OCI-LY3 (cell line): ENCODE results near the gene DDI2.

Source experiments
- H2AFZ ChIP-seq: fragments of 200-600, 300-600 bp; shearing (Covaris generic); 2 replicates; pipeline ENCODE4 v1.6.0; 2014; ENCODE audit warnings: antibody characterized with exemption, low read depth, low read length
- H3K27ac ChIP-seq: fragments of 200-600, 300-600 bp; sonication (generic); 2 replicates; pipeline ENCODE4 v1.5.1; 2014; ENCODE audit warnings: mild to moderate bottlenecking, low read length, moderate library complexity, mixed read lengths
- H3K27me3 ChIP-seq: fragments of 200-600, 300-600 bp; sonication (generic); 2 replicates; pipeline ENCODE4 v1.6.1; 2014; ENCODE audit warnings: low read depth, low read length, mixed read lengths
- H3K36me3 ChIP-seq: fragments of 200-600, 300-600 bp; sonication (generic); replicated peaks from 2 replicates; pipeline ENCODE3; 2014; ENCODE audit warnings: low read depth, low read length, mixed read lengths
- H3K4me1 ChIP-seq: fragments of 300-600, 200-600 bp; sonication (generic); 2 replicates; pipeline ENCODE4 v1.6.1; 2014; ENCODE audit warnings: low read length, mixed read lengths
- H3K4me2 ChIP-seq: fragments of 200-600, 300-600 bp; sonication (generic); 2 replicates; pipeline ENCODE4 v1.6.1; 2014; ENCODE audit warnings: low read length, mixed read lengths
- H3K4me3 ChIP-seq: fragments of 300-600, 200-600 bp; sonication (generic); 2 replicates; pipeline ENCODE4 v1.5.1; 2014; ENCODE audit warnings: antibody characterized with exemption, mild to moderate bottlenecking, low read length, moderate library complexity
- H3K79me2 ChIP-seq: fragments of 300-600, 200-600 bp; shearing (Covaris generic); 2 replicates; pipeline ENCODE4 v1.6.1; 2014; ENCODE audit warnings: mild to moderate bottlenecking, low read length, mixed read lengths
- H3K9ac ChIP-seq: fragments of 300-600, 200-600 bp; shearing (Covaris generic); 2 replicates; pipeline ENCODE4 v1.6.0; 2014; ENCODE audit warnings: mild to moderate bottlenecking, low read length, moderate library complexity
- H3K9me3 ChIP-seq: fragments of 200-600, 300-600 bp; shearing (Covaris generic); 2 replicates; pipeline ENCODE4 v1.6.1; 2014; ENCODE audit warnings: low read length, mixed read lengths; ENCODE audit not compliant: insufficient read depth
- H4K20me1 ChIP-seq: fragments of 200-600, 300-600 bp; sonication (generic); 2 replicates; pipeline ENCODE4 v1.6.1; 2016; ENCODE audit warnings: low read length, mixed read lengths; ENCODE audit not compliant: insufficient read depth
- CTCF ChIP-seq: fragments of 200-600, 300-600 bp; sonication (generic); IDR thresholded peaks from 2 replicates; pipeline ENCODE4 v1.5.1; 2014; ENCODE audit warnings: antibody characterized with exemption, low read length, low read depth
- EZH2phosphoT487 ChIP-seq: fragments of 200-600 bp; shearing (Covaris generic); IDR thresholded peaks from 2 replicates; pipeline ENCODE4 v1.6.1; 2018; ENCODE audit warnings: antibody characterized with exemption, mixed run types, low read depth

DDI2 gene

DNA sequence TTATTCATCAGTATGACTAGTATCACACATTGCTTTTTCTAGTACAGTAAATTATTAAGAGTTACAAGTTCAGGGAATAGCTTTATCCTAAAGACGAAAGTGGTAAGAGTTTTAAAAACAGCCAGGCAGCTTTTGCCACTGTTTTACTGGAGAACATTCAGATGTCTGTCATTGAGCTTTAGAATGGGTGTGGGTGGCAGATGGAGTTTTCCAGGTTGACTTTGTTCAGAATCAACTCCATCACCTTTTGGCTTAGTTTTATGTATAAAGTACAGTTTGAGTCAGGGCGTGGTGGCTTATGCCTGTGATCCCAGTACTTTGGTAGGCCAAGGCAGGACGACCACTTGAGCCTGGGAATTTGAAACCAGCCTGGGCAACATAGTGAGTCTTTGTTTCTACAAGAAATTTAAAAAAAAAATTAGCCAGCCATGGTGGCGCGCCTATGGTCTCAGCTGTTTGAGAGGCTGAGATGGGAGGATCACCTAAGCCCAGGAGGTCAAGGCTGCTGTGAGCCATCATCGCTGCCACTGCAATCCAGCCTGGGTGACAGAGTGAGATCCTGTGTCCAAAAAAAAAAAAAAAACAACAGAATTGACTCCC is 36.9 kb downstream of the DDI2 start:
- Histone ChIP-seq H4K20me1 (no peaks in the 10 kb centered on the region), H3K36me3 (peaks cover 35% of the 10 kb centered on the region), H3K27ac (no peak overlapping the region), H2AFZ (no peak overlapping the region), H3K27me3 (no peaks in the 10 kb centered on the region), H3K9ac (no peak overlapping the region), H3K4me1 (no peaks in the 10 kb centered on the region), H3K4me3 (no peak overlapping the region), H3K9me3 (no peaks in the 10 kb centered on the region), H3K79me2 (no peaks in the 10 kb centered on the region), H3K4me2 (no peak overlapping the region)
- no peak for TF ChIP-seq EZH2phosphoT487
- TF ChIP-seq CTCF = no peak

DNA sequence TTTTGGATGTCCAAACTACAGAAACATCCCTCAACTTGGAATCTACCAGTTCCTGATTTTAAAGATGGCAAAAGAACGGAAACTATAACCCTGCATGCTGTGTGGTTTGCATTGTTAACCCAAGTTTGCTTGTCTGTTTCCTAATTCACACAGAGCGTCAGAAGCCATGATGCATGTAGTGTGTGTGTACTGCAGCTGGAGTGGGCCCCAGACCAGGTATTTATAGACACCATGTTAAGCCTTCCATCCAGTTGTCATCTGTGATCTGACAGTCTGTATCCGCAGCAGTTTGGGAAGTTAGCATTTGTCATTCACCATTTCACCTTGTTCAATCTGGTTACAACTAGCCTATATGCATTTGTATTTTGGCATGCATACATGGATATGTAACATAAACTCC is 39.2 kb downstream of the DDI2 start:
- H2AFZ ChIP-seq = no peak overlapping the region
- H3K27ac ChIP-seq = no peak overlapping the region
- no peaks in the 10 kb centered on the region for H3K27me3 ChIP-seq
- no peaks in the 10 kb centered on the region for H3K9me3 ChIP-seq
- no peaks in the 10 kb centered on the region; the same call in 1 of the 2 replicates for H4K20me1 ChIP-seq
- H3K4me1 ChIP-seq = no peaks in the 10 kb centered on the region
- no peak overlapping the region for H3K4me3 ChIP-seq
- peaks cover 45% of the 10 kb centered on the region for H3K36me3 ChIP-seq
- H3K4me2 ChIP-seq = no peak overlapping the region
- H3K9ac ChIP-seq = no peak overlapping the region
- TF ChIP-seq CTCF (no peak), EZH2phosphoT487 (no peak)
- no peaks in the 10 kb centered on the region; the same call in 1 of the 2 replicates for H3K79me2 ChIP-seq

DNA sequence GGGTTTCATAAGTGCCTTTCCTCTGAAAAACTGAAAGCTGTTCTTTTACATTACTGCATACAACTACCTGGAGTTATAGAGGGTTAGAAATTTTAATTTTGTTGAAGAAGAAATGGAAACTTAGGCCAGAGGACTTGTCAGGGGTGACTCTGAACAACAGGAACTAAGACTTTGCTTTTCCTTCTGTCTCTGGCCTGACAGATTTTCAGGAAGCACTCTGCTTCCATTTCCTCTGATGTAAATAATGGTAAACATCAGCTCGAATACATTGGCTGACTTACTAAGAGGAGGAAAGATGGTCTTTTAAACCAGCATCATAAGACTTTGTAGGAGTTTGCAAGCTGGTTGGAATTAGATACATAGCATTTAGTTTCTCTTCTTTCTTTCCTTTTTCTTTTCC is 39.8 kb downstream of the DDI2 start:
- TF ChIP-seq CTCF = no peak
- no peak for TF ChIP-seq EZH2phosphoT487

DNA sequence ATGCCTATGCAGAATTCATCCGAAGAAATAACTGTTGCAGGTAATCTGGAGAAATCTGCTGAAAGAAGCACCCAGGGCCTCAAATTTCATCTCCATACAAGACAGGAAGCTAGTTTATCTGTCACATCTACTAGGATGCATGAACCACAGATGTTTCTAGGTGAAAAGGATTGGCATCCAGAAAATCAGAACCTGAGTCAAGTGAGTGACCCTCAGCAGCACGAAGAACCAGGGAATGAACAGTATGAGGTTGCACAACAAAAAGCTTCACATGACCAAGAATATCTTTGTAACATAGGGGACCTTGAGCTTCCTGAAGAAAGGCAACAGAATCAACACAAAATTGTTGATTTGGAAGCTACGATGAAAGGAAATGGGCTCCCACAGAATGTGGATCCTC is 42.9 kb downstream of the DDI2 start:
- Histone ChIP-seq H3K36me3 (peaks cover 53% of the 10 kb centered on the region), H3K79me2 (no peaks in the 10 kb centered on the region; the same call in 1 of the 2 replicates), H2AFZ (no peak overlapping the region), H3K4me1 (no peaks in the 10 kb centered on the region), H3K9me3 (no peaks in the 10 kb centered on the region), H3K4me2 (no peak overlapping the region), H3K27me3 (no peaks in the 10 kb centered on the region), H4K20me1 (no peaks in the 10 kb centered on the region; the same call in none of the 2 replicates), H3K27ac (no peak overlapping the region), H3K4me3 (no peak overlapping the region), H3K9ac (no peak overlapping the region)
- TF ChIP-seq EZH2phosphoT487 = no peak
- no peak for TF ChIP-seq CTCF

More for the DNA sequence above, 39.8 kb downstream of the DDI2 start:
- Histone ChIP-seq H3K4me2 (no peak overlapping the region), H3K9me3 (no peaks in the 10 kb centered on the region), H3K79me2 (no peaks in the 10 kb centered on the region; the same call in 1 of the 2 replicates), H3K27ac (no peak overlapping the region), H2AFZ (no peak overlapping the region), H3K9ac (no peak overlapping the region), H3K4me3 (no peak overlapping the region), H3K36me3 (peaks cover 46% of the 10 kb centered on the region), H3K4me1 (no peaks in the 10 kb centered on the region), H4K20me1 (no peaks in the 10 kb centered on the region; the same call in 1 of the 2 replicates), H3K27me3 (no peaks in the 10 kb centered on the region)
